Measurements from ENCODE around the gene GARNL3. TPM values are rescaled to one million over a fixed set of nuclear protein-coding genes. Genes with fewer than 3 reads are reported as not detected.

The GARNL3 gene
- polyA plus RNA-seq, 1 donor from 2014 or later = 20.0 TPM

GRCh38 chr9:127279717-127280285, 15.2 kb downstream of the GARNL3 start:
- Histone ChIP-seq H3K36me3 (ENCODE audit: insufficient read depth, low read length) (no peaks in the 10 kb centered on the region), H3K4me3 (ENCODE audit: low read length) (no peak overlapping the region), H3F3A (ENCODE audit: insufficient read depth, low read length, poor library complexity, severe bottlenecking) (no peaks in the 10 kb centered on the region), H3K79me2 (replicated peaks; ENCODE audit: insufficient read depth, low read length) (peaks cover 4% of the 10 kb centered on the region), H3K27me3 (ENCODE audit: insufficient read depth, low read depth, low read length) (no peaks in the 10 kb centered on the region), H3K9me3 (ENCODE audit: low read length) (peaks cover 4% of the 10 kb centered on the region), H3K9me2 (ENCODE audit: insufficient read depth, low read length) (no peaks in the 10 kb centered on the region), H2AFZ (ENCODE audit: low read depth, low read length) (no peak overlapping the region), H3K27ac (ENCODE audit: low read length) (no peak overlapping the region), H4K20me1 (ENCODE audit: insufficient read depth) (no peaks in the 10 kb centered on the region), H3K9ac (ENCODE audit: low read length) (no peak overlapping the region), H3K4me2 (ENCODE audit: low read length) (no peak overlapping the region)
- TF ChIP-seq MXI1 (conservative IDR thresholded peaks at IDR 0.05; ENCODE audit: poor library complexity, severe bottlenecking) (no peak), TAF1 (IDR thresholded peaks at IDR 0.05; ENCODE audit: low read depth) (no peak), EZH2 (IDR thresholded peaks at IDR 0.05; ENCODE audit: borderline replicate concordance, insufficient read depth, low read length, poor library complexity, severe bottlenecking) (no peak)

- H3K4me3 ChIP-seq (ENCODE audit: low read length) = no peak overlapping the region
- no peak overlapping the region for H3K27ac ChIP-seq (ENCODE audit: low read length)
- no peak overlapping the region for H3K9ac ChIP-seq (ENCODE audit: low read length)
- H3K9me3 ChIP-seq (ENCODE audit: low read length) = peaks cover 4% of the 10 kb centered on the region
- TF ChIP-seq REST (IDR thresholded peaks at IDR 0.05; ENCODE audit: borderline replicate concordance) (no peak), EZH2 (IDR thresholded peaks at IDR 0.05; ENCODE audit: borderline replicate concordance, insufficient read depth, low read length, poor library complexity, severe bottlenecking) (no peak), TAF1 (IDR thresholded peaks at IDR 0.05; ENCODE audit: low read depth) (no peak), POLR2AphosphoS5 (IDR thresholded peaks at IDR 0.05) (no peak), CTCF (IDR thresholded peaks at IDR 0.05; ENCODE audit: poor library complexity, severe bottlenecking) (no peak), EP300 (conservative IDR thresholded peaks at IDR 0.05; ENCODE audit: poor library complexity, severe bottlenecking) (no peak), RAD21 (conservative IDR thresholded peaks at IDR 0.05) (no peak), SMC3 (conservative IDR thresholded peaks at IDR 0.05; ENCODE audit: poor library complexity) (no peak), MXI1 (conservative IDR thresholded peaks at IDR 0.05; ENCODE audit: poor library complexity, severe bottlenecking) (no peak)
- no peak overlapping the region for H2AFZ ChIP-seq (ENCODE audit: low read depth, low read length)
- no peaks in the 10 kb centered on the region for H3F3A ChIP-seq (ENCODE audit: insufficient read depth, low read length, poor library complexity, severe bottlenecking)
- no peaks in the 10 kb centered on the region for H4K20me1 ChIP-seq (ENCODE audit: insufficient read depth)
- H3K27me3 ChIP-seq (ENCODE audit: insufficient read depth, low read depth, low read length) = no peaks in the 10 kb centered on the region
- no peak overlapping the region for H3K4me2 ChIP-seq (ENCODE audit: low read length)
- H3K9me2 ChIP-seq (ENCODE audit: insufficient read depth, low read length) = no peaks in the 10 kb centered on the region
- peaks cover 4% of the 10 kb centered on the region for H3K79me2 ChIP-seq (replicated peaks; ENCODE audit: insufficient read depth, low read length)
- no peaks in the 10 kb centered on the region for H3K36me3 ChIP-seq (ENCODE audit: insufficient read depth, low read length)
Observed at GRCh38 chr9:127280880-127281660, 16.5 kb downstream of the GARNL3 start.

Data from neural cell (in vitro differentiated cells).